ENCODE data around the gene DNASE1L2.
"Not testable (repeated sequence)": the region's sequence is repeated elsewhere in the genome, so short reads cannot be mapped to it uniquely, and the experiment has no call there.

DNA sequence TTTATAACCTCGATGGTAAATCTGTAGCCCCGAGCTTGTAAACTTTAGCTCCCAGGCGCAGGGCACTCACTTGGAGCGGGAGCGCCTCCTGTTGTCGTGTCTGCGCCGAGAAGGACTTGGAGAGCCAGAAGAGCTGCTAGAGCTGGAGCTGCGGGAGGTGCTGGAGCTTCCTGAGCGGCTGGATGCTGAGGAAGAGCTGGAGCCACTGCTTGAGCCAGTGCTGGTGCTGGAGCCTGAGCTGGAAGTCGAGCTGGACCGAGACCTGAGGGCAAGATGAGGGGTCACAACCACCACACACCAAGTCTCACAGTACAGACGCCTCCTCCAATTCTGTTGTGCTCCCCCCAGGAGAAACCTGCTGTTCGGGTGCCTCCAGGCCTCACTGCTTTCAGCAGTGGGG, 26.8 kb downstream of the DNASE1L2 start:
- not testable (repeated sequence) for TF ChIP-seq RFX5 (IDR thresholded peaks at IDR 0.05; ENCODE audit: borderline replicate concordance, low read depth, low read length); CHD2 (IDR thresholded peaks at IDR 0.05; ENCODE audit: low read length); CBX5 (IDR thresholded peaks at IDR 0.05; ENCODE audit: low read depth, low read length); NRF1 (IDR thresholded peaks at IDR 0.05; ENCODE audit: low read depth, low read length); EZH2 (IDR thresholded peaks at IDR 0.05; ENCODE audit: low read depth, low read length, severe bottlenecking); ASH2L (IDR thresholded peaks at IDR 0.05; ENCODE audit: low read length); CHD1 (IDR thresholded peaks at IDR 0.05; ENCODE audit: low read depth, low read length); EP300 (IDR thresholded peaks at IDR 0.05; ENCODE audit: borderline replicate concordance in 1 of 2, low read depth in 2 of 2, low read length in 2 of 2); SIN3A (conservative IDR thresholded peaks at IDR 0.05 in 1 of 2, IDR thresholded peaks at IDR 0.05 in 1 of 2; ENCODE audit: low read depth in 1 of 2, low read length in 2 of 2); TCF12 (IDR thresholded peaks at IDR 0.05; ENCODE audit: low read depth, low read length); KDM1A (IDR thresholded peaks at IDR 0.05; ENCODE audit: borderline replicate concordance, low read length); BACH1 (IDR thresholded peaks at IDR 0.05; ENCODE audit: low read length)
- TF ChIP-seq, protein P1, sequence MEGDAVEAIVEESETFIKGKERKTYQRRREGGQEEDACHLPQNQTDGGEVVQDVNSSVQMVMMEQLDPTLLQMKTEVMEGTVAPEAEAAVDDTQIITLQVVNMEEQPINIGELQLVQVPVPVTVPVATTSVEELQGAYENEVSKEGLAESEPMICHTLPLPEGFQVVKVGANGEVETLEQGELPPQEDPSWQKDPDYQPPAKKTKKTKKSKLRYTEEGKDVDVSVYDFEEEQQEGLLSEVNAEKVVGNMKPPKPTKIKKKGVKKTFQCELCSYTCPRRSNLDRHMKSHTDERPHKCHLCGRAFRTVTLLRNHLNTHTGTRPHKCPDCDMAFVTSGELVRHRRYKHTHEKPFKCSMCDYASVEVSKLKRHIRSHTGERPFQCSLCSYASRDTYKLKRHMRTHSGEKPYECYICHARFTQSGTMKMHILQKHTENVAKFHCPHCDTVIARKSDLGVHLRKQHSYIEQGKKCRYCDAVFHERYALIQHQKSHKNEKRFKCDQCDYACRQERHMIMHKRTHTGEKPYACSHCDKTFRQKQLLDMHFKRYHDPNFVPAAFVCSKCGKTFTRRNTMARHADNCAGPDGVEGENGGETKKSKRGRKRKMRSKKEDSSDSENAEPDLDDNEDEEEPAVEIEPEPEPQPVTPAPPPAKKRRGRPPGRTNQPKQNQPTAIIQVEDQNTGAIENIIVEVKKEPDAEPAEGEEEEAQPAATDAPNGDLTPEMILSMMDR (IDR thresholded peaks at IDR 0.05; ENCODE audit: control extremely low read depth in 1 of 3, insufficient read depth in 1 of 3, low read depth in 1 of 3, low read length in 3 of 3), result not testable (repeated sequence)
- TF ChIP-seq, protein P2, sequence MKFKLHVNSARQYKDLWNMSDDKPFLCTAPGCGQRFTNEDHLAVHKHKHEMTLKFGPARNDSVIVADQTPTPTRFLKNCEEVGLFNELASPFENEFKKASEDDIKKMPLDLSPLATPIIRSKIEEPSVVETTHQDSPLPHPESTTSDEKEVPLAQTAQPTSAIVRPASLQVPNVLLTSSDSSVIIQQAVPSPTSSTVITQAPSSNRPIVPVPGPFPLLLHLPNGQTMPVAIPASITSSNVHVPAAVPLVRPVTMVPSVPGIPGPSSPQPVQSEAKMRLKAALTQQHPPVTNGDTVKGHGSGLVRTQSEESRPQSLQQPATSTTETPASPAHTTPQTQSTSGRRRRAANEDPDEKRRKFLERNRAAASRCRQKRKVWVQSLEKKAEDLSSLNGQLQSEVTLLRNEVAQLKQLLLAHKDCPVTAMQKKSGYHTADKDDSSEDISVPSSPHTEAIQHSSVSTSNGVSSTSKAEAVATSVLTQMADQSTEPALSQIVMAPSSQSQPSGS (IDR thresholded peaks at IDR 0.05; ENCODE audit: low read length), result not testable (repeated sequence)

Measured in H1 (cell line).